Tibial artery (tissue), 4 donors: ENCODE results near the gene PLEKHD1.

ENCODE experiments used
- DNase-seq, 2 donors: peaks; one replicate each; pipeline ENCODE4 v3.0.0-alpha.2; 2019
- H3K27ac ChIP-seq, 2 donors: fragments of 200-600 bp; sonication (generic) in 1 of 2; 1 replicate in 1 of 2; 2 replicates in 1 of 2; pipeline ENCODE4 v1.5.1; 2018 to 2019; ENCODE audit warnings: mild to moderate bottlenecking in 1 of 2
- H3K27me3 ChIP-seq, 2 donors: fragments of 200-600 bp; sonication (generic) in 1 of 2; one replicate each; pipeline versions ENCODE4 v1.5.1 to v1.6.0; 2016 to 2019
- H3K36me3 ChIP-seq, 3 donors: fragments of 200-600 bp; sonication (generic) in 2 of 3; one replicate each; pipeline ENCODE4 v1.5.1; 2016 to 2019; ENCODE audit warnings: mild to moderate bottlenecking in 2 of 3
- H3K4me1 ChIP-seq, 4 donors: fragments of 200-600 bp; sonication (generic) in 2 of 4; 1 replicate in 3 of 4; 2 replicates in 1 of 4; pipeline ENCODE4 v1.5.1; 2016 to 2019
- H3K4me3 ChIP-seq, 2 donors: fragments of 200-600 bp; sonication (generic) in 1 of 2; 1 replicate in 1 of 2; 2 replicates in 1 of 2; pipeline ENCODE4 v1.5.1; 2018 to 2019; ENCODE audit warnings: mild to moderate bottlenecking in 2 of 2
- H3K9me3 ChIP-seq, 3 donors: fragments of 200-600 bp; sonication (generic) in 1 of 3; one replicate each; pipeline ENCODE4 v1.5.1; 2016 to 2019
- intact Hi-C: fragments of 100-400 bp; cut with DNase I; formaldehyde crosslinking; loops from one replicate; pipeline ENCODE4 v1.15.0; 2023; ENCODE audit warnings: low total_unique reads
- TF ChIP-seq, protein P1 (sequence below), 2 experiments: fragments of 200-600 bp in 1 of 2; fragments of 450-650 bp in 1 of 2; IDR thresholded peaks; one replicate each; pipeline ENCODE4 v1.5.1; 2017 to 2019; ENCODE audit warnings: antibody characterized with exemption in 2 of 2, mild to moderate bottlenecking in 1 of 2, moderate library complexity in 1 of 2

PLEKHD1 gene

DNA sequence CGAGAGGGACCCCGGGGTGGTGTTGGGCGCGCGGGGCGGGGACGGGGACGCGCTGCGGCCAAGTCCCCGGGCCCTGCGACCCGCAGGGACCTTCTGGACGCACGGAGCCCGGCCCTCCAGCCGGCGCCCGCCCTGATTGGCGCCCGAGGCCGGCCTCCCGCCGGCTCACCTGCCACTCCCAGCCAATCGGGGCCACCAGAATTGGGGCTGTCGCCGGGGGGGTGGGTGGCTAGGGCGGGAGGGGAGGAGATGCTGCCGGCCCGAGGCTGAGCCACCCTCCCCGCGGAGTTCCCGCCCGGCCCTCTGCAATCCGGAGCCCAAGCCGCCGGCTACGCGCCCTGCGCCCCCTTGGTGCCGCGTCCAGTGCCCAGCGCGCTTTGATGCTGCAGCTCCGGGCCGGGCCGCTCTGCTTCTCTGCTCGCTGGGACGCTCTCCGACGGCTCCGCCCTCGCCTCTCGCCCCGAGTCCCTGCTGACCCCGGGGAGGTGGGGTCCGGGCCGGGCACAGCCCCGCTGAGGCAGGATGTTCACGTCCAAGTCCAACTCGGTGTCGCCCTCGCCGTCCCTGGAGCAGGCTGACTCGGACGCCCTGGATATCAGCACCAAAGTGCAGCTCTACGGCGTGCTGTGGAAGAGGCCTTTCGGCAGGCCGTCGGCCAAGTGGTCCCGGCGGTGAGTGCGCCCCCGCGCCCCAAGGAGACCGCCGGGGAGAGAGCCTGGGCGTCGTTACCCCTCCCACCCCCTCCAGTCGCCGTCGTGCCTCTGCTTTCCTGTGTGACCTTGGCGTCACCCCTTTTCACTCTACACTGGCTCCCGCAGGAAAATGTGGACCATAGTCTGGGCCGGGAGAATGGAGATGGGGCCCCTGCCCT lies at the start of gene PLEKHD1:
PLEKHD1 (plus strand) TSS at position 285 of the 871 bp plus-strand sequence; CDS start at position 523, 238 bp downstream.
- intact Hi-C loops = no loop called here
- H3K4me1 ChIP-seq = peaks cover 0 to 20% (median 16%) of the 10 kb centered on the region in 4 donors
- H3K4me3 ChIP-seq = peak within 1 kb of the TSS; percentile 22 to 44
- DNase-seq = no peak
- H3K27ac ChIP-seq = no peak within 1 kb of the TSS
- H3K27me3 ChIP-seq = peaks cover 0 to 56% of the 10 kb centered on the region in 2 donors
- TF ChIP-seq, protein P1, sequence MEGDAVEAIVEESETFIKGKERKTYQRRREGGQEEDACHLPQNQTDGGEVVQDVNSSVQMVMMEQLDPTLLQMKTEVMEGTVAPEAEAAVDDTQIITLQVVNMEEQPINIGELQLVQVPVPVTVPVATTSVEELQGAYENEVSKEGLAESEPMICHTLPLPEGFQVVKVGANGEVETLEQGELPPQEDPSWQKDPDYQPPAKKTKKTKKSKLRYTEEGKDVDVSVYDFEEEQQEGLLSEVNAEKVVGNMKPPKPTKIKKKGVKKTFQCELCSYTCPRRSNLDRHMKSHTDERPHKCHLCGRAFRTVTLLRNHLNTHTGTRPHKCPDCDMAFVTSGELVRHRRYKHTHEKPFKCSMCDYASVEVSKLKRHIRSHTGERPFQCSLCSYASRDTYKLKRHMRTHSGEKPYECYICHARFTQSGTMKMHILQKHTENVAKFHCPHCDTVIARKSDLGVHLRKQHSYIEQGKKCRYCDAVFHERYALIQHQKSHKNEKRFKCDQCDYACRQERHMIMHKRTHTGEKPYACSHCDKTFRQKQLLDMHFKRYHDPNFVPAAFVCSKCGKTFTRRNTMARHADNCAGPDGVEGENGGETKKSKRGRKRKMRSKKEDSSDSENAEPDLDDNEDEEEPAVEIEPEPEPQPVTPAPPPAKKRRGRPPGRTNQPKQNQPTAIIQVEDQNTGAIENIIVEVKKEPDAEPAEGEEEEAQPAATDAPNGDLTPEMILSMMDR (IDR thresholded peaks at IDR 0.05) = no peak
- H3K36me3 ChIP-seq = no peaks in the 10 kb centered on the region
- no peaks in the 10 kb centered on the region for H3K9me3 ChIP-seq

DNA sequence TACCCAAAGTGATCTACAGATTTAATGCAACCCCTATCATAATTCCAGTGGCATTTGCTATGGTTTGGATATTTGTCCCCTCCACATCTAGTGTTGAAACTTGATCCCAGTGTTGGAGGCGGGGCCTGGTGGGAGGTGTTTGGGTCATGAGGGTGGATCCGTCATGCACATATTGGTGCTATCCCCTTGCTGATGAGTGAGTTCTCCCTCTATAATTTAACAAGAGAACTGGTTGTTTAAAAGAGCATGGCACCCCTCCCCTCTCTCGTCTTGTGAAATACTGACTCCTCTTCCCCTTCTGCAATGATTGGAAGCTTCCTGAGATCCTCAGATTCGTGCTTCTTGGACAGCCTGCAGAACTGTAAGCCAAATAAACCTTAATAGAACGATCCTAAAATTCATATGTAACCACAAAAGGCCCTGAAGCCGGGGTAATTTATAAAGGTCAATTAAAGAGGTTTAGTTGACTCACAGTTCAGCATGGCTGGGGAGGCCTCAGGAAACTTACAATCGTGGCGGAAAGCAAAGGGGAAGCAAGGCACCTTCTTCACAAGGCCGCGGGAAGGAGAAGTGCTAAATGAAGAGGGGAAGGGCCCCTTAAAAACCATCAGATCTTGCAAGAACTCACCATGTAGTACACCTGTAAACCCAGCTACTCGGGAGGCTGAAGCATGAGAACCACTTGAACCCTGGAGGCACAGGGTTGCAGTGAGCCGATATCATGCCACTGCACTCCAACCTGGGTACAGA lies 44.8 kb upstream of the PLEKHD1 start:
- no peak overlapping the region for H3K4me3 ChIP-seq
- TF ChIP-seq, protein P1 (IDR thresholded peaks at IDR 0.05) = no peak
- no peaks in the 10 kb centered on the region for H3K9me3 ChIP-seq
- intact Hi-C loops = no loop called here
- no peak overlapping the region for H3K27ac ChIP-seq
- no peaks in the 10 kb centered on the region for H3K4me1 ChIP-seq
- no peaks in the 10 kb centered on the region for H3K27me3 ChIP-seq
- H3K36me3 ChIP-seq = peaks cover 0 to 17% (median 5%) of the 10 kb centered on the region in 3 donors
- DNase-seq = no peak

DNA sequence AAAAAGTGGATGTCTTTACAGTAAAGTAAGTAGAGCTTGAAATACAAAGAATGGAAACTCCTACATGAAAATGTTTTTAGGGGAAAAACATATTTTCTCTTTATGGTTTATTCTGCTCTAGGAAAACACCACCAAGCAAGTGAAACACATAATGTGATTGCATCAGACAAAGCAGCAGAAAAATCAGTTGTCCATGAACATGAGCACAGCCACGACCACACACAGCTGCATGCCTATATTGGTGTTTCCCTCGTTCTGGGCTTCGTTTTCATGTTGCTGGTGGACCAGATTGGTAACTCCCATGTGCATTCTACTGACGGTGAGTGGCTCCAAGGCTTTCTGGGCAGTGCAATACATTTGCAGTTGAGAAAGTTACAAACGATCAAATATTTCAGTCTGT lies 42.6 kb upstream of the PLEKHD1 start:
- Histone ChIP-seq H3K4me1 (no peaks in the 10 kb centered on the region), H3K9me3 (no peaks in the 10 kb centered on the region), H3K4me3 (no peak overlapping the region), H3K36me3 (peaks cover 0 to 17% (median 5%) of the 10 kb centered on the region in 3 donors), H3K27ac (no peak overlapping the region), H3K27me3 (no peaks in the 10 kb centered on the region)
- TF ChIP-seq, protein P1 (IDR thresholded peaks at IDR 0.05) = no peak
- DNase-seq = no peak
- intact Hi-C loops = no loop called here

DNA sequence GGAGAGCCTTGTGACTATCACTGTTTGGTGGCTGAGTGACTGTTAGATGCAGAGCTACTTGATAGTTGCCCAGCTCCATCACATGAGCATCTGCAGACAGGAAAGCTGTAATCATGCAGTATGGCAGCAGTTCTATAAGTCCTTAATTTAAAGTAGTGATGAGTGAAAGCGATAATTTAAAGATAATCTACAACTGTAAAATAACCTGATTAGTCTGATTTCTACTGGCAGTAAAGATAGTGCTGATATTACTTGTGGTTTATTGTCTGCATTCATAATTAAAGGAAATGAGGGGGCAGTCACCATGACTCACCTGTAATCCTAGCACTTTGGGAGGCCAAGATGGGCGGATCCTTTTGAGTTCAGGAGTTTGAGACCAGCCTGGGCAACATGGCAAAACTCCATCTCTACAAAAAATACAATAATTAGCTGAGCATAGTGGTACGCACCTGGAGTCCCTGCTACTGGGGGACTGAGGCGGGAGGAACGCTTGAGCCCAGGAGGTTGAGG lies 41.2 kb upstream of the PLEKHD1 start:
- intact Hi-C loops = no loop called here
- peaks cover 0 to 17% (median 5%) of the 10 kb centered on the region in 3 donors for H3K36me3 ChIP-seq
- no peak for DNase-seq

DNA sequence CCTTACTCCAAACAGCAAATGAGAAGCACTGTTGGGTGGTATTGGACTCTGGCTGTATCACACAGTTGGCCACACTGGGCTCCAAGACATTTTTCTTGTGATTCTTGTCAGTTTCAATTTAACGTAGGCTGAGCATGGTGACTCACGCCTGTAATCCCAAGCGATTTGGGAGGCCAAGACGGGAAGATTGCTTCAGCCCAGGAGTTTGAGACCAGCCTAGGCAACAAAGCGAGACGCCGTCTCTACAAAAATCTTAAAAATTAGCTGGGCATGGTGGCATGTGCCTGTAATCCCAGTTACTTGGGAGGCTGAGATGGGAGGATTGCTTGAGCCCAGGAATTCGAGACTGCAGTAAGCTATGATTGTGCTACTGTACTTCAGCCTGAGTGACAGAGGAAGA lies 35.3 kb upstream of the PLEKHD1 start:
- peaks cover 0 to 6% (median 0%) of the 10 kb centered on the region in 3 donors for H3K36me3 ChIP-seq
- intact Hi-C loops = no loop called here

More for the DNA sequence above, 41.2 kb upstream of the PLEKHD1 start:
- Histone ChIP-seq H3K4me1 (no peaks in the 10 kb centered on the region), H3K27ac (no peak overlapping the region), H3K27me3 (no peaks in the 10 kb centered on the region), H3K4me3 (no peak overlapping the region), H3K9me3 (no peaks in the 10 kb centered on the region)
- TF ChIP-seq, protein P1 (IDR thresholded peaks at IDR 0.05) = no peak

More for the DNA sequence above, 35.3 kb upstream of the PLEKHD1 start:
- no peak overlapping the region for H3K4me3 ChIP-seq
- no peak for DNase-seq
- no peaks in the 10 kb centered on the region for H3K9me3 ChIP-seq
- H3K4me1 ChIP-seq = no peaks in the 10 kb centered on the region
- H3K27me3 ChIP-seq = no peaks in the 10 kb centered on the region
- H3K27ac ChIP-seq = no peak overlapping the region
- TF ChIP-seq, protein P1 (IDR thresholded peaks at IDR 0.05) = no peak
